ENCODE results near the gene PRODH. TPM values are rescaled to one million over a fixed set of nuclear protein-coding genes. Genes with fewer than 3 reads are reported as not detected.
"Not testable (repeated sequence)": the region's sequence is repeated elsewhere in the genome, so short reads cannot be mapped to it uniquely, and the experiment has no call there.

The PRODH gene
- total RNA-seq, result not detected

DNA sequence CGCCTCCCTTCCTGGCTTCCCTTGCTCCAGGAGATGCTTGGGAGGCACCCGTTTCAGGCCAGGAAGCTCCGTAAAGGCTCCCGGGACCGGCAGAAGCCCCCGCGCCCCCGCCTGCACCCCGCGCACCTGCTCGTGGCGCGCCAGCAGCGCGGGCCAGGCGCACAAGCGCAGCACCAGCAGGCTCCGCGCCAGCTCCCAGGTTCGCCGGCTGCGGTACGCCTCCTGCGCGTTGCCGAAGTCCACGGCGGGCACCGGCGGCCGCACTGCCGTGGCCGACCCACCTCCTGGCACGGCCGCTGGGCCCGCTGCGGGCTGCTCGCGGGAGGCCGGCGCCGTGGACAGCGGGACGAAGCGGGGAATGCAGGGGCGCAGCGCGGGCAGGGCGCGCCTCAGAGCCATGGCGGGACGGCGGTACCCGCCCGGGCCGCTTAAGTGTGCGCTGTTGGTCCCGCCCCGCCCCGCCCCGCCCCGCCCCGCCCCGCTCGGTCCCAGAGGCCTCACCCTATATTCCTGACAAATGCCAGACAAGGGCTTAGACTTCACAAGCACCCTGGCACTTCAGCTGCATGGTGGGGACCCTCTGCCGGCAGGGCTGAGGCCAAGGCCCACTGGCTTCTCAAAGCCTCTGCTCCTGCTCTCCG lies at the start of gene PRODH:
PRODH (minus strand) TSS at position 405 of the 641 bp plus-strand sequence; CDS start at position 399, 6 bp downstream.
- Histone ChIP-seq H3K9me3 (ENCODE audit: low read depth, low read length) (no peaks in the 10 kb centered on the region), H3K4me3 (ENCODE audit: low read length) (no peak within 1 kb of the TSS), H3K27me3 (ENCODE audit: insufficient read depth, low read length) (no peaks in the 10 kb centered on the region), H3K4me1 (ENCODE audit: insufficient read depth, low read length) (no peaks in the 10 kb centered on the region)

GRCh38 chr22:18985780-18986179 lies 49.7 kb upstream of the PRODH start:
- Histone ChIP-seq H3K4me1 (ENCODE audit: insufficient read depth, low read length) (no peaks in the 10 kb centered on the region), H3K4me3 (ENCODE audit: low read length) (no peak overlapping the region), H3K27me3 (ENCODE audit: insufficient read depth, low read length) (no peaks in the 10 kb centered on the region), H3K9me3 (ENCODE audit: low read depth, low read length) (no peaks in the 10 kb centered on the region)

GRCh38 chr22:18984564-18984963 lies 48.5 kb upstream of the PRODH start:
- Histone ChIP-seq H3K9me3 (ENCODE audit: low read depth, low read length) (no peaks in the 10 kb centered on the region), H3K27me3 (ENCODE audit: insufficient read depth, low read length) (no peaks in the 10 kb centered on the region), H3K4me1 (ENCODE audit: insufficient read depth, low read length) (no peaks in the 10 kb centered on the region), H3K4me3 (ENCODE audit: low read length) (no peak overlapping the region)

DNA sequence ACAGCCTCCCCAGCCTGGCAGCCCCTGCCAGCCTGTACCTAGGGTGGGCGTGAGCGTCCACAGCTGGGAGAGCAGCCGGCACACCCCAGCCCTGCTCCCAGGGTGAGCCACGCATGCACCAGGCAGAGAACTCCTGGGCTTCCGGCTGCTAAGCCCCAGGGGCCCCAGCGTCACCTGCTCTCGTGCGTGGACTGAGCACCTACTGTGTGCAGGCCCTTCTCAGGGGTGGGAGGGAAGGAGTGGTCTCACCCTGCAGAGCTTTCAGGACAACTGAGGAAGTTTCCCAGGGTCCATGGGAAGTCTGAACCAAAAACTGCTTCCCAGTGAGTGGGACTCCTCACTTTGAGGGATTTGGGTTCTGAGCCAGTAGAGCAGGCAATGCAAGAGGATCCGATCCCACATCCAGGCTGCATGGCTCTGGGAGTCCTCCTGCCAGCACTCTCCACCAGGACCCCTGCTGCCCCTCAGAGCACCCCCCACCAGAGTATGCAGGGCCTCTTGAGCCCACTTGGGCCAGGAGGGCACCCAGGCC lies 47.1 kb upstream of the PRODH start:
- Histone ChIP-seq H3K27me3 (ENCODE audit: insufficient read depth, low read length) (no peaks in the 10 kb centered on the region), H3K4me3 (ENCODE audit: low read length) (no peak overlapping the region), H3K9me3 (ENCODE audit: low read depth, low read length) (no peaks in the 10 kb centered on the region), H3K4me1 (ENCODE audit: insufficient read depth, low read length) (no peaks in the 10 kb centered on the region)

DNA sequence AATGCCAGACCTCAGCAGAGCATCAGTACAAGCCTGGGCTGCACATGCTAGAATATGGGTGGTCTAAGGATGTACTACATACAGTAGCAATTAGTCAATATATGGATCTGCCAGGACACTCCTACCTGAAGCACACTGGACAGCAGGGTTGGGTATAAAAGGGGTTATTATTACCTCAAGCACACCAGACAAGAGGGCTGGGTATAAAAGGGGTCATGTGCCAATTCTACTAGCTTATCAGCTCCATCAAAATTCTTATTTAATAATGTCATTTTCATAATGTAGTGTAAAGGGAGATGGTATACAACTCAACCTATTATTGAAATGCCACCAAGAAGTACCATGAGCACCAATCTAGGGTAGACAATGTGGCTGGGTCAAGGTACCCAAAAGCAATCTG lies 44.7 kb upstream of the PRODH start:
- no peak overlapping the region for H3K4me3 ChIP-seq (ENCODE audit: low read length)
- H3K9me3 ChIP-seq (ENCODE audit: low read depth, low read length), result no peaks in the 10 kb centered on the region
- H3K27me3 ChIP-seq (ENCODE audit: insufficient read depth, low read length), result no peaks in the 10 kb centered on the region
- H3K4me1 ChIP-seq (ENCODE audit: insufficient read depth, low read length), result no peaks in the 10 kb centered on the region

DNA sequence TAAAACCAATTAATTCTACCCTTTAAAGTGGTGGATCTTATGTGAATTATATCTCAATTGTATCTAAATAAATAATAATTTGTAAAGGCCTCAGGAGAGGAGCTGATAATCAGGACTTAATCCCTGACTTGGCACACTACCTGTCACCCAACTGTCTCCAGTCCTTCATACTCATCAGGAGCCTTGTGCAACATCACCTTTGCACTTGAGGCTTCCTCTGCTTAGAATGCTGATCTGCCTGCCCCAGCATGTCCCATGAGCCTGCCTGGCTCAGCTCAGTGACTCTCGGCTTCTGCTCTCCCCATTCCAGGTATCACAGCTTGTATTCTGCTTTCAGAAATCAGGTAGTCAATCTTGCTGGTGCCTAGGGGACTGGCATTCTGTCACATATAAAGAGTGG lies 43.9 kb upstream of the PRODH start:
- no peaks in the 10 kb centered on the region for H3K27me3 ChIP-seq (ENCODE audit: insufficient read depth, low read length)
- no peak overlapping the region for H3K4me3 ChIP-seq (ENCODE audit: low read length)
- no peaks in the 10 kb centered on the region for H3K4me1 ChIP-seq (ENCODE audit: insufficient read depth, low read length)
- H3K9me3 ChIP-seq (ENCODE audit: low read depth, low read length), result no peaks in the 10 kb centered on the region

DNA sequence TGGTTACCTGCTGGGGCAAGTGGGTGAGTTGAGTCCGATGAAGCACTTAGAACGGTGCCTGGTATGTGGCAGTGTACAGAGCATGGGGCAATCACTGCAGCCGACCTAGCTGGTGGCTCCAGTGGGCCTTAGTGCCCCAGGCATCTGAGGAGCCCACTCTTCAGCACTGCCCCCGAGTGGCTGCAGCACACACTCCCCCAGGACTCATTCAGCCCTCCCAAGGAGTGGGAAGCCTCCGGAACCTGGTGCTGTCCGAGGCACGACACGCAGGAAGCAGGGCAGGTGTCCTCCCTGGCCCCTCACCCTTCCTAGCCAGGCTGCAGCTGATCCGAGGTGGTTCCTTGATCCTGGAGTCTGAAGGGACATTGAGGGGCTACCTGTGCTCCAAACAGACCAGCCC lies 42.4 kb upstream of the PRODH start:
- no peaks in the 10 kb centered on the region for H3K27me3 ChIP-seq (ENCODE audit: insufficient read depth, low read length)
- no peaks in the 10 kb centered on the region for H3K9me3 ChIP-seq (ENCODE audit: low read depth, low read length)
- H3K4me3 ChIP-seq (ENCODE audit: low read length), result no peak overlapping the region
- H3K4me1 ChIP-seq (ENCODE audit: insufficient read depth, low read length), result no peaks in the 10 kb centered on the region

DNA sequence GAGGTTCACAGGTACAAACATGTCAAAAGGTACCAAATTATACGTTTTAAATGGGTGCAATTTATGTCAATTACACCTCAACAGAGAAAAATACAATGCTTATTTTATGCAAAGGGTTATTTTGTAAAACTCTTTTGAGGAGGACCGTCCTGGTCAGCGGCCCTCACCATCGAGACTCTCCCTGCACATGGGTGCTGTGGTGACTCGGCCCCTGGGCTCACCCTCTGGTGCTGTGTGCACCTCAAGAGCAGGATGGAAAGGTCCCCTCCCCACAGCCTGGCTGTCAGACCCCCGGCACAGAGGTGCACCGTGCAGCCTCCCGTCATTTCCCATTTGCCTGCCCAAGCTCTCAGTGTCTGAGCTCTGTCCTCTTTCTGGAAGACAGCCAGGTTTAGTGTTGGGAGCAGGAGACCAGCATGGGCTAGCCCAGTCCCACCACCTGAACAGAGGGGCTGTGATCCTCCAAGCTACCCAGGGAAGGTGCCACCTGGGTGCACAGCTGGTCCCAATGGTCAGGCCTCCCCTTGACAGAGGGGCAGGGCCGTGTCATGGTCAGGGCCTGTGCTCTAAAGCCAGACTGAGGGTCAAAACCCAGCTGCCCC lies 41.8 kb upstream of the PRODH start:
- Histone ChIP-seq H3K9me3 (ENCODE audit: low read depth, low read length) (no peaks in the 10 kb centered on the region), H3K4me1 (ENCODE audit: insufficient read depth, low read length) (no peaks in the 10 kb centered on the region), H3K4me3 (ENCODE audit: low read length) (no peak overlapping the region), H3K27me3 (ENCODE audit: insufficient read depth, low read length) (no peaks in the 10 kb centered on the region)

DNA sequence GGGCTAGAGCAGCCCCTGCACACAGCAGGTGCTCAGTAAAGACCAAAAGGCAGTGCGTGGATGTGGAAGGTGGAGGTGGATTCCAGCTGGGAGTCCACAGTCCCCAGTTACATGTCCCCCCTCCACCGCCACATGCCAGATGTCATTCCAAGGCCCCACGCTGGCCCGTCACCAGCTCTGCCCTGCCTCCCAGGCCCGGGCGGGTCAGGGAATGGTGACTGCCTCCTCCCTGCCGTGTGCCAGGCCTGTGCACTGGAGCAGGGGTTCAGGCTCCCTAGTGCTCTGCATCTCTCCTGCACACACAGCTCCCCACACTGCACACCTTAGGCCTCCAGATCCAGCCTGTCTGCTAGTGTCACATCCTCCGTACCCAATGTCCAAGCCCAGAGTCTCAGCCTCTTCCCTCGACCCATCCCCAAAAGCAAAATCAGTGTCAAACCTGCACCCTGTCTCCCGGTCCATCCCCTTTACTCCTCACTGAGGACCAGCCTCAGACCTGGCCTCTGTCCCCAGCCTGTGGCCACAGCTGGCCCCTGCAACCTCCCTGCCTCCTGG lies 40.2 kb upstream of the PRODH start:
- Histone ChIP-seq H3K9me3 (ENCODE audit: low read depth, low read length) (no peaks in the 10 kb centered on the region), H3K4me1 (ENCODE audit: insufficient read depth, low read length) (no peaks in the 10 kb centered on the region), H3K27me3 (ENCODE audit: insufficient read depth, low read length) (peaks cover under 1% of the 10 kb centered on the region), H3K4me3 (ENCODE audit: low read length) (no peak overlapping the region)

- Histone ChIP-seq H3K27me3 (ENCODE audit: insufficient read depth, low read length) (peaks cover 5% of the 10 kb centered on the region), H3K4me3 (ENCODE audit: low read length) (no peak overlapping the region), H3K9me3 (ENCODE audit: low read depth, low read length) (no peaks in the 10 kb centered on the region), H3K4me1 (ENCODE audit: insufficient read depth, low read length) (peaks cover under 1% of the 10 kb centered on the region)
These were observed 39.5 kb upstream of the PRODH start for GRCh38 chr22:18975434-18976196.

GRCh38 chr22:18974477-18975180 lies 38.5 kb upstream of the PRODH start:
- peaks cover 3% of the 10 kb centered on the region for H3K4me1 ChIP-seq (ENCODE audit: insufficient read depth, low read length)
- H3K27me3 ChIP-seq (ENCODE audit: insufficient read depth, low read length), result peaks cover 5% of the 10 kb centered on the region

DNA sequence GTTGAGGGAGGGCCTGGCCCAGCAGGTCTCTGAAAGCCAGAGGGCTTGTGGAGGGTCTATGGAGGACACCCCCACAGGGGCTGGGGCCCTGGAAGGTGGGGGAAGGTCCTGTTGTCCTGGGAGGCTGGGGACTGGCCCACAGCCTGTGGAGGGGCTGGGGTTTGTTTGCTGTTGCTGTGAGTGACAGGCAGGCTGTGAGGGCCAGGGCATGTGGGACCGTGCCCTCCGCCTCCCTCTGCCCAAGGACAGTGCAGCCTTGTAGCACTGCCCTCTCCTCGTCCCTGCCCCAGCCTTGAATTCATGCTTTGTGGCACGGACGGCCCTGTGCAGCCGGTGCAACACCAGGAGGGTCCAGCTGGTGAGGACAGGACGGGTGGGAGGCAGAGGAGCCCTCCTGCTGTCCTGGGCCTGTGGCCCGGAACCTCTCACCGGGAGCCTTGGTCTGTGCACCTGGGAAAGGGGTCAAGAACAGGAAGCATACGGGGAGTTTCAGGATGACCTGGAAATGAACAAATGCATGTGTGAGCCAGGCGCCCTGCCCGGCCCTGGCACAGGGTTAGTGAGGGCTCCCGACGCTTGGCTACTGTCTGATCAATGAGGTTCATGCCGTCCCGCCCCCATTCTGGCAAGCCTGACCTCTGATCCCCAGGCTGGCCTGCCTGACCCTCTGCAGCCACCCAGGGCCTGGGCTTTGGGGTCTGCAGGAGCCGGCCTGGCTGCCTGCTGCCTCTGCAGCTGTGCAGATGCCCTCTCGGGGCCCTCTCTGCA lies 37.4 kb upstream of the PRODH start:
- Histone ChIP-seq H3K4me3 (ENCODE audit: low read length) (no peak overlapping the region), H3K27me3 (ENCODE audit: insufficient read depth, low read length) (peaks cover 5% of the 10 kb centered on the region), H3K4me1 (ENCODE audit: insufficient read depth, low read length) (peaks cover 3% of the 10 kb centered on the region), H3K9me3 (ENCODE audit: low read depth, low read length) (no peaks in the 10 kb centered on the region)

More at GRCh38 chr22:18974477-18975180, 38.5 kb upstream of the PRODH start:
- H3K9me3 ChIP-seq (ENCODE audit: low read depth, low read length), result no peaks in the 10 kb centered on the region
- H3K4me3 ChIP-seq (ENCODE audit: low read length), result no peak overlapping the region

DNA sequence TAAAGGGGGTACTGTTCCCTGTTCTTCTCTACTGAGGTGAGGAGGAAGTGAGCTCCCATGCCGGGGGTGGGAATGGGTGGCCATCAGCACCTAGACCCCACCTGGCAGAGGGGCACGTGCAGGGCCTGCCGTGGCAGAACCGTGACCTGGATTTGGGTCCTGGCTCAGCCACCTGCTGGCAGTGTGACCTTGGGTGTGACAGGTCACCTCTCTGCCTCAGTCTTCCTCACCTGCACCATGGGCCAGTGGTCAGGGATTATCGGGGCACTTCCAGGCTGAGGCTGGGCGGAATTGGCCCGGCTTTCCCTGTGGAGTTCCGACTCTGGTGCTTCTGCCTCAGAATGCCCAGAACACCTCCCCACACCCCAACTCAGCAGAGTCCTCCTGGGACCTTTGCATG lies 36.5 kb upstream of the PRODH start:
- H3K4me3 ChIP-seq (ENCODE audit: low read length); H3K4me1 ChIP-seq (ENCODE audit: insufficient read depth, low read length); H3K27me3 ChIP-seq (ENCODE audit: insufficient read depth, low read length); H3K9me3 ChIP-seq (ENCODE audit: low read depth, low read length): not testable (repeated sequence)

DNA sequence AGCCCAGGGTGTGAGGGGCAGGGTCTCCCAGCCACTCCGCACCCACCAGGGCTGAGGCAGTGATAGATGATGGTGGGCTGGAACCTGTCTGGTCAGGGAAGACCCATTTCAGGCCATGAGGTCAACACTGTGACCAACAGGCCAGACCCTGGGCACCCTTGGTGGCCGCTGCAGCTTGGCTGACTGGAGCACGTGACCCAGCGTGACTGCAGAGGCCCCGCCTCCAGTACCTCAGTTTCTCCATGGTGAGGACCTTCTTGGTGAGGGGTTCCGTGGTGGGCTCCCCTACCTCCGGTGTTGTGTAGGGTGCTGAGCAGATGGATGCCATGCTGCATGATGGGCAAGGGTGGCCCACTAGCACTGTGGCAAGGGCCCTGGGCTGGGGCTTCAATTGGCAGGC lies 35.9 kb upstream of the PRODH start:
- not testable (repeated sequence) for H3K9me3 ChIP-seq (ENCODE audit: low read depth, low read length); H3K27me3 ChIP-seq (ENCODE audit: insufficient read depth, low read length); H3K4me1 ChIP-seq (ENCODE audit: insufficient read depth, low read length); H3K4me3 ChIP-seq (ENCODE audit: low read length)
